SK-N-SH treated with all-trans-retinoic acid at 6 μM for 48 hours (cell line): ENCODE data around the gene HPSE.
A peak's percentile ranks its signal among the peaks of the same experiment; 100 is the strongest.
"Not testable (repeated sequence)": the region's sequence is repeated elsewhere in the genome, so short reads cannot be mapped to it uniquely, and the experiment has no call there.

Experiments
- ATAC-seq: fragments of 200-7000 bp; cut with Tn5 transposase; 3 replicates; pipeline ENCODE4 v1.9.1; 2020; ENCODE audit warnings: mild to moderate bottlenecking, moderate library complexity
- ARNTL ChIP-seq: fragments of 450-650 bp; formaldehyde crosslinking; IDR thresholded peaks from 2 replicates; pipeline ENCODE4 v1.5.0; 2020; ENCODE audit warnings: low read depth, mild to moderate bottlenecking, moderate library complexity, borderline replicate concordance
- BACH2 ChIP-seq: fragments of 250-450 bp; sonication (Bioruptor Pico); IDR thresholded peaks from 2 replicates; pipeline ENCODE4 v1.9.0; 2021; ENCODE audit warnings: mild to moderate bottlenecking, borderline replicate concordance
- GLIS3 ChIP-seq: fragments of 250-450 bp; sonication (Bioruptor Pico); IDR thresholded peaks from 2 replicates; pipeline ENCODE4 v1.5.0; 2020; ENCODE audit warnings: mild to moderate bottlenecking, moderate library complexity
- ISL1 ChIP-seq: fragments of 250-450 bp; sonication (Bioruptor Pico); IDR thresholded peaks from 2 replicates; pipeline ENCODE4 v2.1.2; 2022; ENCODE audit warnings: mild to moderate bottlenecking, moderate library complexity
- OSR1 ChIP-seq: fragments of 250-450 bp; sonication (Bioruptor Pico); IDR thresholded peaks from 2 replicates; pipeline ENCODE4 v1.8.0; 2022; ENCODE audit warnings: moderate library complexity, mild to moderate bottlenecking, inconsistent platforms
- TCF4 ChIP-seq: fragments of 250-450 bp; sonication (Bioruptor Pico); IDR thresholded peaks from 2 replicates; pipeline ENCODE4 v1.8.0; 2021; ENCODE audit warnings: mild to moderate bottlenecking, moderate library complexity, borderline replicate concordance
- TOX ChIP-seq: fragments of 250-450 bp; sonication (Bioruptor Pico); IDR thresholded peaks from 2 replicates; pipeline ENCODE4 v1.8.0; 2021; ENCODE audit warnings: mild to moderate bottlenecking, moderate library complexity, borderline replicate concordance
- ZC3H10 ChIP-seq: fragments of 250-450 bp; sonication (Bioruptor Pico); IDR thresholded peaks from 2 replicates; pipeline ENCODE4 v1.5.1; 2021; ENCODE audit warnings: mild to moderate bottlenecking, moderate library complexity
- ZFP3 ChIP-seq: fragments of 250-450 bp; sonication (Bioruptor Pico); IDR thresholded peaks from 2 replicates; pipeline ENCODE4 v1.5.0; 2020; ENCODE audit warnings: mild to moderate bottlenecking, moderate library complexity
- ZFP30 ChIP-seq: fragments of 450-650 bp; formaldehyde crosslinking; IDR thresholded peaks from 2 replicates; pipeline ENCODE4 v1.5.0; 2022; ENCODE audit warnings: mild to moderate bottlenecking, moderate library complexity
- ZNF565 ChIP-seq: fragments of 450-650 bp; formaldehyde crosslinking; conservative IDR thresholded peaks from 2 replicates; pipeline ENCODE4 v1.5.0; 2020; ENCODE audit warnings: low read depth, mild to moderate bottlenecking, moderate library complexity
- ZNF70 ChIP-seq: fragments of 450-650 bp; formaldehyde crosslinking; IDR thresholded peaks from 2 replicates; pipeline ENCODE4 v1.5.0; 2020; ENCODE audit warnings: mild to moderate bottlenecking, moderate library complexity
- ZNF8 ChIP-seq: fragments of 450-650 bp; formaldehyde crosslinking; IDR thresholded peaks from 2 replicates; pipeline ENCODE4 v1.5.0; 2020; ENCODE audit warnings: mild to moderate bottlenecking, moderate library complexity
- TF ChIP-seq, protein P1 (sequence below): fragments of 250-450 bp; sonication (Bioruptor Pico); IDR thresholded peaks from 2 replicates; pipeline ENCODE4 v1.8.0; 2020; ENCODE audit warnings: mild to moderate bottlenecking, moderate library complexity, borderline replicate concordance
- TF ChIP-seq, protein P2 (sequence below): fragments of 250-450 bp; sonication (Bioruptor Pico); IDR thresholded peaks from 2 replicates; pipeline ENCODE4 v1.8.0; 2021; ENCODE audit warnings: low read depth, mild to moderate bottlenecking, moderate library complexity, borderline replicate concordance
- TF ChIP-seq, protein P3 (sequence below): fragments of 250-450 bp; sonication (Bioruptor Pico); IDR thresholded peaks from 2 replicates; pipeline ENCODE4 v1.5.1; 2021; ENCODE audit warnings: mild to moderate bottlenecking, moderate library complexity
- TF ChIP-seq, protein P4 (sequence below): fragments of 250-450 bp; sonication (Bioruptor Pico); IDR thresholded peaks from 2 replicates; pipeline ENCODE4 v1.5.1; 2020; ENCODE audit warnings: low read depth, mild to moderate bottlenecking, moderate library complexity

Gene HPSE

DNA sequence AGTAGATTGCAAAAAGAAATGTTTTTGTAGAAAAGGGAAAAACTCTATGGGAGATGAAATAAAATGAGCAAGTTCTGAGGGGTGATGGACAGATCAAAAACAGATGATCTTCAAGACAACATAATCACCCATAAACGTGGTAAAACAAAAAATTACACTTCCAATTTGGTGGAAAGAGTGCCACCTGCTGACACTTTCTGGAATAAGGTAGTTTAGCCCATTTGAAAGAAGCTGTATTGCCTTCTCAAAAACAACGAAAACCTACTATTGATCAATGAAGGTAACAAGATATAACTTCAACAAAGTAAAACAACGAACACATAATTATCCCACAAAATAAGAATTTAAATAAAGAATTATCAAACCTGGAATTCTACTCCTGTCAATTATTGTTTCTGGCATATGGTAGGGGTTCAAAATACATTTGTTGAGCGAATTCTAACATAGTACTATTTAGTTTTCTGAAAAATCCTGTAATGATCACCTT, 52.6 kb downstream of the HPSE start:
- ATAC-seq: peak; percentile 10; the same call in 1 of the 3 replicates
- peak; percentile 61 for TF ChIP-seq ZNF8 (CRISPR knock-in tag)
- TF ChIP-seq, protein P1, sequence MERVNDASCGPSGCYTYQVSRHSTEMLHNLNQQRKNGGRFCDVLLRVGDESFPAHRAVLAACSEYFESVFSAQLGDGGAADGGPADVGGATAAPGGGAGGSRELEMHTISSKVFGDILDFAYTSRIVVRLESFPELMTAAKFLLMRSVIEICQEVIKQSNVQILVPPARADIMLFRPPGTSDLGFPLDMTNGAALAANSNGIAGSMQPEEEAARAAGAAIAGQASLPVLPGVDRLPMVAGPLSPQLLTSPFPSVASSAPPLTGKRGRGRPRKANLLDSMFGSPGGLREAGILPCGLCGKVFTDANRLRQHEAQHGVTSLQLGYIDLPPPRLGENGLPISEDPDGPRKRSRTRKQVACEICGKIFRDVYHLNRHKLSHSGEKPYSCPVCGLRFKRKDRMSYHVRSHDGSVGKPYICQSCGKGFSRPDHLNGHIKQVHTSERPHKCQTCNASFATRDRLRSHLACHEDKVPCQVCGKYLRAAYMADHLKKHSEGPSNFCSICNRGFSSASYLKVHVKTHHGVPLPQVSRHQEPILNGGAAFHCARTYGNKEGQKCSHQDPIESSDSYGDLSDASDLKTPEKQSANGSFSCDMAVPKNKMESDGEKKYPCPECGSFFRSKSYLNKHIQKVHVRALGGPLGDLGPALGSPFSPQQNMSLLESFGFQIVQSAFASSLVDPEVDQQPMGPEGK (CRISPR knock-in tag): no peak
- no peak for TF ChIP-seq ZNF565 (CRISPR knock-in tag)
- TF ChIP-seq, all 23 proteins: peak for 1

DNA sequence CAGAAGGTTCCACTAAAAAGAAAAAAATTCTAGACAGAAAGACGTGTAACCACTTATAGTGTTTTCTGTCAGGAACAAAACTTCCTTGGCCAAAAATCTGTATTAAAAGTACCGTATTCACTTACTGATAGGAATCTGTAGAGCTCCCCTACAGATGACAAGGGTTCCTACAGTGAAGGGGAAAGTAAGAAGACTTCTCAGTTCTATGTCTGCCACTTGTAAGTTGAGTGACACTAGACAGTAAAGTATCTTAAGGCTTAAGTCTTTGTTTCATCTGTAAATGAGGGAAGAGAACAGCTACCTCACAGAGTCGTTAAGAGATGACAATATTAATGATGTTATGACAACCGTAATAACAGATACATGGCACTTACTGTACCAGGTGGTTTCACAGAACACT, 53.3 kb downstream of the HPSE start:
- ATAC-seq: no peak
- TF ChIP-seq ZNF70 (CRISPR knock-in tag) (no peak), OSR1 (CRISPR knock-in tag) (no peak), ZNF8 (CRISPR knock-in tag) (no peak), ISL1 (CRISPR knock-in tag) (no peak), ZFP3 (CRISPR knock-in tag) (no peak), BACH2 (CRISPR knock-in tag) (no peak)
- TF ChIP-seq, all 23 proteins: peak for 0

DNA sequence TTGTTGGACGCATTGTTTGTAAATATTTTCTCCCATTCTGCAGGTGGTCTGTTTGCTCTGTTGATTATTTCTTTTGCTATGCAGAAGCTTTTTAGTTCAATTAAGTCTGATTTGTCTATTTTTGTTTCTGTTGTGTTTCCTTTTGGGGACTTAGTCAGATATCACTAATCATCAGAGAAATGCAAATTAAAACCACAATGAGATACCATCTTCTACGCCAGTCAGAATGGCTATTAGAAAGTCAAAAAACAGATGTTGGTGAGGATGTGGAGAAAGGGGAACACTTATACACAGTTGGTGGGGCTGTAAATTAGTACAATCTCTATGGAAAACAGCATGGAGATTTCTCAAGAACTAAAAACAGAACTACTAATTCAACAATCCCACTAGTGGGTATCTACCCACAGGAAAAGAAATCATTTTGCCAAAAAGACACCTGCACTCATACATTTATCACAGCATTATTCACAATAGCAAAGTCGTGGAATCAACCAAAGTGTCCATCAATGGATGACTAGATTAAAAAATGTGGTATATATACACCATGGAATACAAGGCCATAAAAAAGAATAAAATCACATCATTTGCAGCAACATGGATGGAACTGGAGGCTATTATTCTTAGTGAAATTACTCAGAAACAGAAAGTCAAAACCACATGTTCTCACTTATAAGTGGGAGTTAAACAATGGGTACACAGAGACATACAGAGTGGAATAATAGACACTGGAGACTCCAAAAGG, 58.2 kb downstream of the HPSE start:
- TF ChIP-seq TCF4 (CRISPR knock-in tag) (no peak), ZNF565 (CRISPR knock-in tag) (no peak), ZC3H10 (CRISPR knock-in tag) (no peak), ZFP30 (CRISPR knock-in tag) (no peak), GLIS3 (CRISPR knock-in tag) (no peak), BACH2 (CRISPR knock-in tag) (no peak), ARNTL (CRISPR knock-in tag) (no peak), TOX (CRISPR knock-in tag) (no peak), OSR1 (CRISPR knock-in tag) (no peak), ISL1 (CRISPR knock-in tag) (no peak)
- TF ChIP-seq, protein P1 (CRISPR knock-in tag): no peak
- TF ChIP-seq, protein P2, sequence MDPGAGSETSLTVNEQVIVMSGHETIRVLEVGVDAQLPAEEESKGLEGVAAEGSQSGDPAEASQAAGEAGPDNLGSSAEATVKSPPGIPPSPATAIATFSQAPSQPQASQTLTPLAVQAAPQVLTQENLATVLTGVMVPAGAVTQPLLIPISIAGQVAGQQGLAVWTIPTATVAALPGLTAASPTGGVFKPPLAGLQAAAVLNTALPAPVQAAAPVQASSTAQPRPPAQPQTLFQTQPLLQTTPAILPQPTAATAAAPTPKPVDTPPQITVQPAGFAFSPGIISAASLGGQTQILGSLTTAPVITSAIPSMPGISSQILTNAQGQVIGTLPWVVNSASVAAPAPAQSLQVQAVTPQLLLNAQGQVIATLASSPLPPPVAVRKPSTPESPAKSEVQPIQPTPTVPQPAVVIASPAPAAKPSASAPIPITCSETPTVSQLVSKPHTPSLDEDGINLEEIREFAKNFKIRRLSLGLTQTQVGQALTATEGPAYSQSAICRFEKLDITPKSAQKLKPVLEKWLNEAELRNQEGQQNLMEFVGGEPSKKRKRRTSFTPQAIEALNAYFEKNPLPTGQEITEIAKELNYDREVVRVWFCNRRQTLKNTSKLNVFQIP (CRISPR knock-in tag): no peak
- TF ChIP-seq, protein P3, sequence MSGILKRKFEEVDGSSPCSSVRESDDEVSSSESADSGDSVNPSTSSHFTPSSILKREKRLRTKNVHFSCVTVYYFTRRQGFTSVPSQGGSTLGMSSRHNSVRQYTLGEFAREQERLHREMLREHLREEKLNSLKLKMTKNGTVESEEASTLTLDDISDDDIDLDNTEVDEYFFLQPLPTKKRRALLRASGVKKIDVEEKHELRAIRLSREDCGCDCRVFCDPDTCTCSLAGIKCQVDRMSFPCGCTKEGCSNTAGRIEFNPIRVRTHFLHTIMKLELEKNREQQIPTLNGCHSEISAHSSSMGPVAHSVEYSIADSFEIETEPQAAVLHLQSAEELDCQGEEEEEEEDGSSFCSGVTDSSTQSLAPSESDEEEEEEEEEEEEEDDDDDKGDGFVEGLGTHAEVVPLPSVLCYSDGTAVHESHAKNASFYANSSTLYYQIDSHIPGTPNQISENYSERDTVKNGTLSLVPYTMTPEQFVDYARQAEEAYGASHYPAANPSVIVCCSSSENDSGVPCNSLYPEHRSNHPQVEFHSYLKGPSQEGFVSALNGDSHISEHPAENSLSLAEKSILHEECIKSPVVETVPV: no peak
- TF ChIP-seq, protein P4, sequence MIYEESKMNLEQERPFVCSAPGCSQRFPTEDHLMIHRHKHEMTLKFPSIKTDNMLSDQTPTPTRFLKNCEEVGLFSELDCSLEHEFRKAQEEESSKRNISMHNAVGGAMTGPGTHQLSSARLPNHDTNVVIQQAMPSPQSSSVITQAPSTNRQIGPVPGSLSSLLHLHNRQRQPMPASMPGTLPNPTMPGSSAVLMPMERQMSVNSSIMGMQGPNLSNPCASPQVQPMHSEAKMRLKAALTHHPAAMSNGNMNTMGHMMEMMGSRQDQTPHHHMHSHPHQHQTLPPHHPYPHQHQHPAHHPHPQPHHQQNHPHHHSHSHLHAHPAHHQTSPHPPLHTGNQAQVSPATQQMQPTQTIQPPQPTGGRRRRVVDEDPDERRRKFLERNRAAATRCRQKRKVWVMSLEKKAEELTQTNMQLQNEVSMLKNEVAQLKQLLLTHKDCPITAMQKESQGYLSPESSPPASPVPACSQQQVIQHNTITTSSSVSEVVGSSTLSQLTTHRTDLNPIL (CRISPR knock-in tag): no peak
- TF ChIP-seq, all 23 proteins: peak for 0
- no peak for ATAC-seq

DNA sequence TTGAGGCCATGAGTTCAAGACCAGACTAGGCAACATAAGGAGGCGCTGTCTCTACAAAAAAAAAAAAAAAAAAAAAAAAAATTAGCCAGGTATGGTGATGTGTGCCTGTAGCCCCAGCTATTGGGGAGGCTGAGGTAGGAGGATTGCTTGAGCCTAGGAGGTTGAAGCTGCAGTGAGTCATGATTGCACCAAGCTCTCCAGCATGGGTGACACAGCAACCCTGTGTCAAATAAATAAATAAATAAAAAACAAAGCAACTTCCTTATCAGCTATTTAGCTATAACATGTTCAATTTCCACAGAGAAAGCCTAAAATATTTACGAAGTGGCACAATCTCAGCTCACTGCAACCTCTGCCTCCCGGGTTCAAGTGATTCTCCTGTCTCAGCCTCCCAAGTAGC, 60.7 kb downstream of the HPSE start:
- not testable (repeated sequence) for ATAC-seq
